Progenitor cell of endocrine pancreas (in vitro differentiated cells): Measurements from ENCODE around the gene CTNS. TPM values are rescaled to one million over a fixed set of nuclear protein-coding genes. Genes with fewer than 3 reads are reported as not detected.

Experiments
- DNase-seq: peaks from one replicate; pipeline ENCODE4 v3.0.0; 2021; ENCODE audit warnings: low spot score; ENCODE audit not compliant: unreplicated experiment
- H3K27ac Mint-ChIP-seq: 2 replicates; pipeline ENCODE4 v1.8.0; 2021; ENCODE audit warnings: mild to moderate bottlenecking, moderate library complexity, mixed read lengths
- H3K27me3 Mint-ChIP-seq: 2 replicates; pipeline ENCODE4 v1.8.0; 2021; ENCODE audit warnings: mixed read lengths
- H3K36me3 Mint-ChIP-seq: 2 replicates; pipeline ENCODE4 v1.8.0; 2022; ENCODE audit warnings: mixed read lengths; ENCODE audit not compliant: insufficient read depth
- H3K4me1 Mint-ChIP-seq: 2 replicates; pipeline ENCODE4 v1.8.0; 2021; ENCODE audit warnings: low read depth, mixed read lengths
- H3K4me3 Mint-ChIP-seq: 2 replicates; pipeline ENCODE4 v1.8.0; 2021; ENCODE audit warnings: low read depth, mild to moderate bottlenecking, moderate library complexity, mixed read lengths
- H3K9me3 Mint-ChIP-seq: 2 replicates; pipeline ENCODE4 v1.8.0; 2021; ENCODE audit warnings: low read depth, mixed read lengths
- CTCF ChIP-seq: fragments of 200-600 bp; sonication (generic); IDR thresholded peaks from one replicate; pipeline ENCODE4 v1.5.0; 2021; ENCODE audit warnings: antibody characterized with exemption, mild to moderate bottlenecking; ENCODE audit not compliant: unreplicated experiment
- total RNA-seq: library from RNA; stranded (reverse); gene quantifications from 2 replicates; pipeline ENCODE4 v1.2.1, GENCODE V29; 2021

The CTNS gene
- total RNA-seq, 1 donor from 2014 or later: 16.4 TPM

- Mint-ChIP-seq H3K4me1 (no peaks in the 10 kb centered on the region), H3K36me3 (no peaks in the 10 kb centered on the region), H3K27me3 (no peaks in the 10 kb centered on the region), H3K27ac (peak overlapping the region; percentile 75), H3K9me3 (no peaks in the 10 kb centered on the region), H3K4me3 (no peak overlapping the region)
- no peak for TF ChIP-seq CTCF
- no peak for DNase-seq
Observed at GRCh38 chr17:3656353-3656752, 19.8 kb downstream of the CTNS start.

GRCh38 chr17:3656755-3657587, 20.4 kb downstream of the CTNS start:
- Mint-ChIP-seq H3K27me3 (no peaks in the 10 kb centered on the region), H3K36me3 (peaks cover 2% of the 10 kb centered on the region), H3K27ac (peak overlapping the region; percentile 75), H3K9me3 (no peaks in the 10 kb centered on the region), H3K4me1 (no peaks in the 10 kb centered on the region), H3K4me3 (no peak overlapping the region)
- TF ChIP-seq CTCF: no peak
- DNase-seq: no peak

- Mint-ChIP-seq H3K27ac (no peak overlapping the region), H3K9me3 (no peaks in the 10 kb centered on the region), H3K27me3 (no peaks in the 10 kb centered on the region), H3K36me3 (peaks cover 2% of the 10 kb centered on the region), H3K4me1 (no peaks in the 10 kb centered on the region), H3K4me3 (no peak overlapping the region)
- TF ChIP-seq CTCF: no peak
- no peak for DNase-seq
Observed at GRCh38 chr17:3657588-3657869, 21.0 kb downstream of the CTNS start.

GRCh38 chr17:3657874-3658783, 21.6 kb downstream of the CTNS start:
- Mint-ChIP-seq H3K27me3 (no peaks in the 10 kb centered on the region), H3K27ac (no peak overlapping the region), H3K4me3 (no peak overlapping the region), H3K9me3 (no peaks in the 10 kb centered on the region), H3K36me3 (peaks cover 2% of the 10 kb centered on the region), H3K4me1 (no peaks in the 10 kb centered on the region)
- no peak for DNase-seq
- TF ChIP-seq CTCF: no peak

GRCh38 chr17:3658784-3659449, 22.4 kb downstream of the CTNS start:
- Mint-ChIP-seq H3K36me3 (peaks cover 2% of the 10 kb centered on the region), H3K4me3 (no peak overlapping the region), H3K27me3 (no peaks in the 10 kb centered on the region), H3K9me3 (no peaks in the 10 kb centered on the region), H3K4me1 (no peaks in the 10 kb centered on the region), H3K27ac (no peak overlapping the region)
- no peak for TF ChIP-seq CTCF
- DNase-seq: no peak
